ENCODE data around the gene CSF3R.

DNA sequence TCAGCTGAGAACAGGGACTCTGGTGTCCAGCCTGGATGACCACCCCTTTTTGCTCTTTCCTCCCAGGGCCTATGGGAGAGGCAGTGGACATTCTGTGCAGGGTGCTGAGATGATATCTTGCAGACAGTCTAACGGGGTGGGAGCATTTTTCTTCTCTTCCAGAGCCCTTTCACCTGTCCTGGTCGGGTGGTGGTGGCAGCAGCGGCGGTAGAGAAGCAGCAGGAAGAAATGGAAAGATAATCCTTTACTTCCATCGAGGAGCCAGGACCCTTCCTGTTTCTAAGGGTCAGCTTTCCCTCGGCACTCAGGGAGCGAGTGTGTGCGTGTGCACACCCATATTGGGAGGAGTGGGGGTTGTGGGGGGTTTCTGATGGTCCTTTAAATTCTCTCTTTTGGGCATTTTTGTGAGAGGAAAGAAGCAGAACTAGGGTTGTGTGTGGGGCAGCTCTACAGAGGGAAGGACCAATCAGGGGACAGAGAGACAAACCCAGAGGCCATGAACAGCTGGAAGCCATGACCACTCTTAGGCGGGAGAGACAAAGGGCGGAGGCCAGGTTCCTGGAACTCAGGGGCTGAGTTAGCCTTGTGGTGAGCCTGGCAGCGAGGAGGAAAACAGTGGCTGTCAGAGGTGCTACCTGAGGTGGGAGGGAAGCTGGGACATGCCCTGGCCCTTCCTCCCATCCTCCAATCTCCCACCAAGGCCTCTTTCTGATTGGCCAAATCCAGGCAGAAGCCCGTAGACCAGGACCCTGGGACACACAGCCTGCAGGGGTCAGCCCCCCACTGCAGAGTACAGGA, 31.2 kb upstream of the CSF3R start:
- TF ChIP-seq CBX2 (IDR thresholded peaks at IDR 0.05; ENCODE audit: insufficient read depth, low read length, poor library complexity, severe bottlenecking), result no peak
- no peak for TF ChIP-seq NR4A1 (CRISPR knock-in tag; IDR thresholded peaks at IDR 0.05)
- no peak for TF ChIP-seq NR4A1 (tag; IDR thresholded peaks at IDR 0.05)
- no peak for TF ChIP-seq SMARCA5 (IDR thresholded peaks at IDR 0.05)
- TF ChIP-seq, protein P1, sequence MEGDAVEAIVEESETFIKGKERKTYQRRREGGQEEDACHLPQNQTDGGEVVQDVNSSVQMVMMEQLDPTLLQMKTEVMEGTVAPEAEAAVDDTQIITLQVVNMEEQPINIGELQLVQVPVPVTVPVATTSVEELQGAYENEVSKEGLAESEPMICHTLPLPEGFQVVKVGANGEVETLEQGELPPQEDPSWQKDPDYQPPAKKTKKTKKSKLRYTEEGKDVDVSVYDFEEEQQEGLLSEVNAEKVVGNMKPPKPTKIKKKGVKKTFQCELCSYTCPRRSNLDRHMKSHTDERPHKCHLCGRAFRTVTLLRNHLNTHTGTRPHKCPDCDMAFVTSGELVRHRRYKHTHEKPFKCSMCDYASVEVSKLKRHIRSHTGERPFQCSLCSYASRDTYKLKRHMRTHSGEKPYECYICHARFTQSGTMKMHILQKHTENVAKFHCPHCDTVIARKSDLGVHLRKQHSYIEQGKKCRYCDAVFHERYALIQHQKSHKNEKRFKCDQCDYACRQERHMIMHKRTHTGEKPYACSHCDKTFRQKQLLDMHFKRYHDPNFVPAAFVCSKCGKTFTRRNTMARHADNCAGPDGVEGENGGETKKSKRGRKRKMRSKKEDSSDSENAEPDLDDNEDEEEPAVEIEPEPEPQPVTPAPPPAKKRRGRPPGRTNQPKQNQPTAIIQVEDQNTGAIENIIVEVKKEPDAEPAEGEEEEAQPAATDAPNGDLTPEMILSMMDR (IDR thresholded peaks at IDR 0.05 in 2 of 3, conservative IDR thresholded peaks at IDR 0.05 in 1 of 3; ENCODE audit: insufficient read depth in 2 of 3, low read depth in 1 of 3, low read length in 3 of 3), result no peak
- TF ChIP-seq JUN (IDR thresholded peaks at IDR 0.05; ENCODE audit: borderline replicate concordance, low read depth, low read length), result no peak
- no peak for TF ChIP-seq JUN (CRISPR knock-in tag; IDR thresholded peaks at IDR 0.05; ENCODE audit: borderline replicate concordance)
- no peak for TF ChIP-seq HOXB6 (CRISPR knock-in tag; IDR thresholded peaks at IDR 0.05; ENCODE audit: borderline replicate concordance)
- TF ChIP-seq MXI1 (IDR thresholded peaks at IDR 0.05; ENCODE audit: low read depth, low read length), result no peak
- no peak for TF ChIP-seq PHF8 (IDR thresholded peaks at IDR 0.05; ENCODE audit: borderline replicate concordance, low read length)

Measured in K562 (cell line).